Upper lobe of left lung (tissue), 4 donors: ENCODE data around the gene NCOR1.

Experiments used
- CTCF ChIP-seq, 6 experiments: fragments of 450-650 bp in 4 of 6; fragments of 200-600 bp in 2 of 6; sonication (generic) in 2 of 6; IDR thresholded peaks; one replicate each; pipeline ENCODE4 v1.5.1; 2016 to 2019; ENCODE audit warnings: antibody characterized with exemption in 6 of 6
- EP300 ChIP-seq, 4 donors: sonication (generic); formaldehyde crosslinking; IDR thresholded peaks; one replicate each; pipeline ENCODE4 v1.5.1; 2017; ENCODE audit warnings: antibody characterized with exemption in 4 of 4, control low read depth in 2 of 4
- POLR2A ChIP-seq, 4 donors: fragments of 450-650 bp; IDR thresholded peaks; one replicate each; pipeline ENCODE4 v1.5.1; 2016 to 2017; ENCODE audit warnings: antibody characterized with exemption in 4 of 4, mild to moderate bottlenecking in 2 of 4
- POLR2AphosphoS5 ChIP-seq, 2 donors: sonication (generic); formaldehyde crosslinking; IDR thresholded peaks; one replicate each; pipeline ENCODE4 v1.5.1; 2017; ENCODE audit warnings: antibody characterized with exemption in 2 of 2

- TF ChIP-seq CTCF (IDR thresholded peaks at IDR 0.05) (peak in 5 of 6 experiments; percentile 6 to 58 (median 29)), POLR2AphosphoS5 (IDR thresholded peaks at IDR 0.05) (peak; percentile 97 to 99), POLR2A (IDR thresholded peaks at IDR 0.05) (peak in 3 of 4 donors; percentile 86 to 99 (median 97)), EP300 (IDR thresholded peaks at IDR 0.05) (peak in 1 of 4 donors; percentile 50)
Observed at GRCh38 chr17:15999141-15999973, 216.0 kb downstream of the NCOR1 start, which contains the start of the genes TTC19 and ZSWIM7.
